Upper lobe of left lung (tissue), 4 donors: ENCODE measurements around the gene TRIM60.

Source experiments
- EP300 ChIP-seq, 4 donors: sonication (generic); formaldehyde crosslinking; IDR thresholded peaks; one replicate each; pipeline ENCODE4 v1.5.1; 2017; ENCODE audit warnings: antibody characterized with exemption in 4 of 4, control low read depth in 2 of 4
- POLR2A ChIP-seq, 4 donors: fragments of 450-650 bp; IDR thresholded peaks; one replicate each; pipeline ENCODE4 v1.5.1; 2016 to 2017; ENCODE audit warnings: antibody characterized with exemption in 4 of 4, mild to moderate bottlenecking in 2 of 4
- POLR2AphosphoS5 ChIP-seq, 2 donors: sonication (generic); formaldehyde crosslinking; IDR thresholded peaks; one replicate each; pipeline ENCODE4 v1.5.1; 2017; ENCODE audit warnings: antibody characterized with exemption in 2 of 2
- TF ChIP-seq, protein P1 (sequence below), 6 experiments: fragments of 450-650 bp in 4 of 6; fragments of 200-600 bp in 2 of 6; sonication (generic) in 2 of 6; IDR thresholded peaks; one replicate each; pipeline ENCODE4 v1.5.1; 2016 to 2019; ENCODE audit warnings: antibody characterized with exemption in 6 of 6

DNA sequence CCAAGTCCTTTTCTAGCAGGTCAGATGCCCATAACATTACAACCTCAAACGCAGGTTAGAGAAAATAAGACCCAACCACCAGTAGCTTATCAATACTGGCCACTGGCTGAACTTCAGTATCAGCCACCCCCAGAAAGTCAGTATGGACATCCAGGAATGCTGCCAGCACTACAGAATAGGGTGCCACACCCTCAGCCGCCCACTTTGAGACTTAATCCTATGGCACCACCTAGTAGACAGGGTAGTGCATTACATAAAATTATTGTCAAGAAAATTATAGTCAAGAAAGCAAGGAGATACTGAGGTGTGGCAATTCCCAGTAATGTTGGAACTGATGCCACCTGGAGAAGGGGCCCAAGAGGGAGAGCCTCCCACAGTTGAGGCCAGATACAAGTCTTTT is 34.5 kb upstream of the TRIM60 start:
- TF ChIP-seq, protein P1, sequence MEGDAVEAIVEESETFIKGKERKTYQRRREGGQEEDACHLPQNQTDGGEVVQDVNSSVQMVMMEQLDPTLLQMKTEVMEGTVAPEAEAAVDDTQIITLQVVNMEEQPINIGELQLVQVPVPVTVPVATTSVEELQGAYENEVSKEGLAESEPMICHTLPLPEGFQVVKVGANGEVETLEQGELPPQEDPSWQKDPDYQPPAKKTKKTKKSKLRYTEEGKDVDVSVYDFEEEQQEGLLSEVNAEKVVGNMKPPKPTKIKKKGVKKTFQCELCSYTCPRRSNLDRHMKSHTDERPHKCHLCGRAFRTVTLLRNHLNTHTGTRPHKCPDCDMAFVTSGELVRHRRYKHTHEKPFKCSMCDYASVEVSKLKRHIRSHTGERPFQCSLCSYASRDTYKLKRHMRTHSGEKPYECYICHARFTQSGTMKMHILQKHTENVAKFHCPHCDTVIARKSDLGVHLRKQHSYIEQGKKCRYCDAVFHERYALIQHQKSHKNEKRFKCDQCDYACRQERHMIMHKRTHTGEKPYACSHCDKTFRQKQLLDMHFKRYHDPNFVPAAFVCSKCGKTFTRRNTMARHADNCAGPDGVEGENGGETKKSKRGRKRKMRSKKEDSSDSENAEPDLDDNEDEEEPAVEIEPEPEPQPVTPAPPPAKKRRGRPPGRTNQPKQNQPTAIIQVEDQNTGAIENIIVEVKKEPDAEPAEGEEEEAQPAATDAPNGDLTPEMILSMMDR (IDR thresholded peaks at IDR 0.05), result no peak
- TF ChIP-seq POLR2AphosphoS5 (IDR thresholded peaks at IDR 0.05) (no peak), EP300 (IDR thresholded peaks at IDR 0.05) (no peak), POLR2A (IDR thresholded peaks at IDR 0.05) (no peak)
